K562 (cell line): ENCODE measurements around the gene SYT10. TPM values are rescaled to one million over a fixed set of nuclear protein-coding genes. Genes with fewer than 3 reads are reported as not detected.

Experiments
- ATAC-seq: fragments of 200-7000 bp; cut with Tn5 transposase; 3 replicates; pipeline ENCODE4 v1.9.1; 2020; ENCODE audit warnings: moderate library complexity
- BruUV-seq: library from RNA; stranded (reverse); fragments of 400-500 nt; replicated peaks from 2 replicates; lab custom pipeline; 2021; lab: Mats Ljungman, UMichigan
- CTCF ChIA-PET: fragments of 300-600 bp; formaldehyde crosslinking; extraction: SDS; loops from one replicate; lab custom pipeline; 2021; ENCODE audit warnings: low intra/inter-chr PET ratio; lab: Yijun Ruan, JAX
- POLR2A ChIA-PET: fragments of 300-600, 350-650 bp; sonication (Branson Sonifier 250); formaldehyde crosslinking; extraction: SDS; loops from one replicate; lab custom pipeline; 2021; ENCODE audit warnings: antibody characterized with exemption, inconsistent platforms; lab: Yijun Ruan, JAX
- DNase-seq, 4 experiments: peaks; one replicate each; pipeline versions ENCODE4 v3.0.0 to v3.0.0-alpha.2; 2011 to 2018; ENCODE audit warnings: low spot score in 3 of 4, mixed read lengths in 3 of 4; ENCODE audit errors: extremely low read depth in 1 of 4
- FAIRE-seq: peaks from 2 replicates; lab custom pipeline; 2011; peaks lifted over from hg19 to GRCh38; lab: Jason Lieb, UNC
- H2AFZ ChIP-seq: 2 replicates; pipeline ENCODE4 v1.6.0; 2011; ENCODE audit warnings: low read depth, low read length, control low read depth, inconsistent platforms
- H3K27ac ChIP-seq: fragments of 200-600 bp; 3 replicates; pipeline ENCODE4 v1.8.0; 2011; ENCODE audit warnings: low read depth, mild to moderate bottlenecking, control low read depth, inconsistent platforms, low read length, moderate library complexity, mixed read lengths; ENCODE audit errors: extremely low read depth
- H3K27me3 ChIP-seq, 2 experiments: fragments of 300-600 bp in 1 of 2; 2 replicates in 1 of 2; 3 replicates in 1 of 2; pipeline versions ENCODE4 v1.6.0 to v1.8.0; 2011; ENCODE audit warnings: inconsistent platforms in 2 of 2, low read length in 2 of 2, mild to moderate bottlenecking in 1 of 2, mixed read lengths in 1 of 2, moderate library complexity in 1 of 2; ENCODE audit not compliant: control insufficient read depth in 2 of 2, insufficient read depth in 2 of 2
- H3K36me3 ChIP-seq: fragments of 300-600 bp; 3 replicates; pipeline ENCODE4 v1.8.0; 2011; ENCODE audit warnings: mild to moderate bottlenecking, low read length, inconsistent platforms; ENCODE audit not compliant: control insufficient read depth, insufficient read depth
- H3K4me1 ChIP-seq, 2 experiments: fragments of 200-600 bp in 1 of 2; replicated peaks in 1 of 2; 2 replicates in 1 of 2; 3 replicates in 1 of 2; pipeline versions ENCODE4 v1.5.1 to v1.8.0; 2011; ENCODE audit warnings: inconsistent platforms in 2 of 2, low read length in 2 of 2, mild to moderate bottlenecking in 1 of 2, mixed read lengths in 1 of 2, moderate library complexity in 1 of 2; ENCODE audit not compliant: control insufficient read depth in 2 of 2, insufficient read depth in 2 of 2
- H3K4me2 ChIP-seq: 2 replicates; pipeline ENCODE4 v1.6.1; 2011; ENCODE audit warnings: low read length, control low read depth, inconsistent platforms, mixed read lengths; ENCODE audit not compliant: insufficient read depth
- H3K4me3 ChIP-seq: fragments of 200-600 bp; sonication (generic), shearing (Covaris generic); 2 replicates; pipeline ENCODE4 v1.5.1; 2016; ENCODE audit warnings: control low read depth, inconsistent platforms
- H3K79me2 ChIP-seq: fragments of 200-600 bp; 3 replicates; pipeline ENCODE4 v1.8.0; 2011; ENCODE audit warnings: low read length, inconsistent platforms; ENCODE audit not compliant: control insufficient read depth, insufficient read depth
- H3K9ac ChIP-seq, 2 experiments: 2 replicates each; pipeline versions ENCODE4 v1.6.0 to v1.6.1; 2011; ENCODE audit warnings: low read depth in 2 of 2, low read length in 2 of 2, control low read depth in 1 of 2, inconsistent platforms in 1 of 2, mild to moderate bottlenecking in 1 of 2, mixed read lengths in 1 of 2; ENCODE audit not compliant: insufficient read depth in 1 of 2
- H3K9me1 ChIP-seq: one replicate; pipeline ENCODE4 v1.6.0; 2011; ENCODE audit warnings: inconsistent platforms, mild to moderate bottlenecking, low read length, moderate library complexity; ENCODE audit not compliant: control insufficient read depth, insufficient read depth
- H3K9me3 ChIP-seq: replicated peaks from 2 replicates; pipeline ENCODE4 v1.5.1; 2011; ENCODE audit warnings: low read depth, low read length, inconsistent platforms; ENCODE audit not compliant: control insufficient read depth, insufficient read depth
- H4K20me1 ChIP-seq: replicated peaks from 2 replicates; pipeline ENCODE4 v1.6.1; 2011; ENCODE audit warnings: low read length, inconsistent platforms, mixed read lengths; ENCODE audit not compliant: control insufficient read depth, insufficient read depth
- GABPA ChIP-seq: fragments of 200-800 bp; sonication (Bioruptor generic); conservative IDR thresholded peaks from 2 replicates; pipeline ENCODE4 v1.6.1; 2016; ENCODE audit warnings: low read depth, missing genetic modification characterization, missing compliant biosample characterization
- ZC3H8 ChIP-seq: fragments of 450-650 bp; IDR thresholded peaks from 2 replicates; pipeline ENCODE4 v1.6.1; 2017
- ZZZ3 ChIP-seq: fragments of 450-650 bp; IDR thresholded peaks from 2 replicates; pipeline ENCODE4 v1.6.1; 2016; ENCODE audit warnings: antibody characterized with exemption, mild to moderate bottlenecking, moderate library complexity
- WGBS: fragments of 100-300 bp; shearing (Covaris generic); methylation state at CpG from one replicate; pipeline ENCODE4 v1.1.6; 2016; ENCODE audit warnings: low coverage, mixed read lengths; ENCODE audit not compliant: insufficient coverage; ENCODE audit errors: missing lambda C conversion rate; 5-methylcytosine and 5-hydroxymethylcytosine counted together
- in situ Hi-C: fragments of 300-500 bp; cut with MboI; formaldehyde crosslinking; loops from 4 replicates; pipeline ENCODE4 v1.15.0; 2018; ENCODE audit warnings: inconsistent platforms, mixed read lengths
- intact Hi-C: fragments of 100-400 bp; cut with micrococcal nuclease; formaldehyde crosslinking; loops from 2 replicates; pipeline ENCODE4 v1.14.2; 2022
- polyA plus RNA-seq, 8 experiments: library from polyadenylated mRNA; depleted of rRNA in 4 of 8; stranded (reverse) in 5 of 8; unstranded in 3 of 8; fragments of >200 nt; fragmentation: Nextera tagmentation in 2 of 8; fragmentation: Illumina TruSeq in 1 of 8; extraction: Ambion mirVana in 2 of 8; extraction: Trizol in 1 of 8; gene quantifications; 2 replicates each; pipeline versions ENCODE4 v1.2.1 to v1.2.3, GENCODE V29; 2011 to 2014; ENCODE audit warnings: inconsistent platforms in 1 of 8, missing spikeins in 1 of 8
- total RNA-seq, 7 experiments: library from RNA; depleted of rRNA in 6 of 7; stranded (reverse); fragments of >200 nt in 6 of 7; fragmentation: Illumina TruSeq in 2 of 7; extraction: Trizol in 2 of 7; gene quantifications; 2 replicates each; pipeline versions ENCODE4 v1.2.1 to v1.2.3, GENCODE V29; 2011 to 2021; ENCODE audit warnings: low replicate concordance in 1 of 7
- TF ChIP-seq, protein P1 (sequence below): fragments of 450-650 bp; IDR thresholded peaks from 2 replicates; pipeline ENCODE4 v1.6.1; 2016
- TF ChIP-seq, protein P2 (sequence below): sonication (generic); formaldehyde crosslinking; IDR thresholded peaks from 2 replicates; pipeline ENCODE4 v1.8.0; 2022; ENCODE audit warnings: mild to moderate bottlenecking, missing genetic modification reagents, borderline replicate concordance
- TF ChIP-seq, protein P3 (sequence below), 2 experiments: fragments of 450-650 bp; formaldehyde crosslinking in 1 of 2; IDR thresholded peaks; 2 replicates each; pipeline versions ENCODE4 v1.4.0 to v1.6.1; 2014 to 2020; ENCODE audit warnings: mild to moderate bottlenecking in 2 of 2, borderline replicate concordance in 1 of 2, low read depth in 1 of 2
- TF ChIP-seq, protein P4 (sequence below): fragments of 450-650 bp; IDR thresholded peaks from 2 replicates; pipeline ENCODE4 v1.6.1; 2016; ENCODE audit warnings: borderline replicate concordance

The SYT10 gene
- total and polyA plus RNA-seq, 9 of the 15 experiments (the other 6 are each of a cell fraction or from before 2014, with no cell fraction given) = 0.27 to 6.2 (median 2.5) TPM

DNA sequence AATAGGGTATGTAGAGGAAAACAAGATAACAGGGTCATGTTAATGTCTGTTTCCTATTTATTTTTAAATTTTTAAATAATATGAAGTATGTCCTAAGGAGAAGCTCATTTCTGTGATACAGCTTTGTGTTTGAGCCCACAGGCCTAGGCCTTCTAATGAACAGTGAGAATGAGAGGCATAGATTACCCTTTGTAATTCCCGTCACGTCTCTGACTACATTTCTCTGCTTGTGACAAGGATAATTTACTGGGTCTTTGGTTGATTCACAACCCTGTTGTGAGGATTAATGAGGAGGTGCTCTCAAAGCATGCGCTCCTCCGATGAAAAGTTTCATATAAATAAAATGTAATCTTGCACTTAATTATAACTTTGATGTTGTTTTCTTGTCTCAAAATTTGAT is 56.1 kb downstream of the SYT10 start:
- H3K4me1 ChIP-seq = no peaks in the 10 kb centered on the region
- no peaks in the 10 kb centered on the region for H3K27me3 ChIP-seq
- 67% methylated on average over 4 of the region's 4 CpGs for WGBS
- no peak overlapping the region for H3K27ac ChIP-seq
- intact Hi-C loops = no loop called here
- no peak overlapping the region for H3K4me3 ChIP-seq
- no peak overlapping the region for H2AFZ ChIP-seq
- no peaks in the 10 kb centered on the region for H4K20me1 ChIP-seq
- H3K4me2 ChIP-seq = no peak overlapping the region
- no peak for FAIRE-seq
- no peaks in the 10 kb centered on the region for H3K9me3 ChIP-seq
- ATAC-seq = no peak
- no peaks in the 10 kb centered on the region for H3K79me2 ChIP-seq
- no TSS peak for BruUV-seq
- H3K9ac ChIP-seq = no peak overlapping the region
- no peaks in the 10 kb centered on the region for H3K36me3 ChIP-seq
- no peaks in the 10 kb centered on the region for H3K9me1 ChIP-seq
- CTCF ChIA-PET = no interaction called here
- in situ Hi-C loops = no loop called here
- DNase-seq = no peak
- POLR2A ChIA-PET = no interaction called here
- TF ChIP-seq, protein P1, sequence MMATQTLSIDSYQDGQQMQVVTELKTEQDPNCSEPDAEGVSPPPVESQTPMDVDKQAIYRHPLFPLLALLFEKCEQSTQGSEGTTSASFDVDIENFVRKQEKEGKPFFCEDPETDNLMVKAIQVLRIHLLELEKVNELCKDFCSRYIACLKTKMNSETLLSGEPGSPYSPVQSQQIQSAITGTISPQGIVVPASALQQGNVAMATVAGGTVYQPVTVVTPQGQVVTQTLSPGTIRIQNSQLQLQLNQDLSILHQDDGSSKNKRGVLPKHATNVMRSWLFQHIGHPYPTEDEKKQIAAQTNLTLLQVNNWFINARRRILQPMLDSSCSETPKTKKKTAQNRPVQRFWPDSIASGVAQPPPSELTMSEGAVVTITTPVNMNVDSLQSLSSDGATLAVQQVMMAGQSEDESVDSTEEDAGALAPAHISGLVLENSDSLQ = no peak
- TF ChIP-seq ZZZ3 (no peak), GABPA (tag) (no peak), ZC3H8 (no peak)
- TF ChIP-seq, protein P2, sequence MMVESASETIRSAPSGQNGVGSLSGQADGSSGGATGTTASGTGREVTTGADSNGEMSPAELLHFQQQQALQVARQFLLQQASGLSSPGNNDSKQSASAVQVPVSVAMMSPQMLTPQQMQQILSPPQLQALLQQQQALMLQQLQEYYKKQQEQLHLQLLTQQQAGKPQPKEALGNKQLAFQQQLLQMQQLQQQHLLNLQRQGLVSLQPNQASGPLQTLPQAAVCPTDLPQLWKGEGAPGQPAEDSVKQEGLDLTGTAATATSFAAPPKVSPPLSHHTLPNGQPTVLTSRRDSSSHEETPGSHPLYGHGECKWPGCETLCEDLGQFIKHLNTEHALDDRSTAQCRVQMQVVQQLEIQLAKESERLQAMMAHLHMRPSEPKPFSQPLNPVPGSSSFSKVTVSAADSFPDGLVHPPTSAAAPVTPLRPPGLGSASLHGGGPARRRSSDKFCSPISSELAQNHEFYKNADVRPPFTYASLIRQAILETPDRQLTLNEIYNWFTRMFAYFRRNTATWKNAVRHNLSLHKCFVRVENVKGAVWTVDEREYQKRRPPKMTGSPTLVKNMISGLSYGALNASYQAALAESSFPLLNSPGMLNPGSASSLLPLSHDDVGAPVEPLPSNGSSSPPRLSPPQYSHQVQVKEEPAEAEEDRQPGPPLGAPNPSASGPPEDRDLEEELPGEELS = no peak
- TF ChIP-seq, protein P3, sequence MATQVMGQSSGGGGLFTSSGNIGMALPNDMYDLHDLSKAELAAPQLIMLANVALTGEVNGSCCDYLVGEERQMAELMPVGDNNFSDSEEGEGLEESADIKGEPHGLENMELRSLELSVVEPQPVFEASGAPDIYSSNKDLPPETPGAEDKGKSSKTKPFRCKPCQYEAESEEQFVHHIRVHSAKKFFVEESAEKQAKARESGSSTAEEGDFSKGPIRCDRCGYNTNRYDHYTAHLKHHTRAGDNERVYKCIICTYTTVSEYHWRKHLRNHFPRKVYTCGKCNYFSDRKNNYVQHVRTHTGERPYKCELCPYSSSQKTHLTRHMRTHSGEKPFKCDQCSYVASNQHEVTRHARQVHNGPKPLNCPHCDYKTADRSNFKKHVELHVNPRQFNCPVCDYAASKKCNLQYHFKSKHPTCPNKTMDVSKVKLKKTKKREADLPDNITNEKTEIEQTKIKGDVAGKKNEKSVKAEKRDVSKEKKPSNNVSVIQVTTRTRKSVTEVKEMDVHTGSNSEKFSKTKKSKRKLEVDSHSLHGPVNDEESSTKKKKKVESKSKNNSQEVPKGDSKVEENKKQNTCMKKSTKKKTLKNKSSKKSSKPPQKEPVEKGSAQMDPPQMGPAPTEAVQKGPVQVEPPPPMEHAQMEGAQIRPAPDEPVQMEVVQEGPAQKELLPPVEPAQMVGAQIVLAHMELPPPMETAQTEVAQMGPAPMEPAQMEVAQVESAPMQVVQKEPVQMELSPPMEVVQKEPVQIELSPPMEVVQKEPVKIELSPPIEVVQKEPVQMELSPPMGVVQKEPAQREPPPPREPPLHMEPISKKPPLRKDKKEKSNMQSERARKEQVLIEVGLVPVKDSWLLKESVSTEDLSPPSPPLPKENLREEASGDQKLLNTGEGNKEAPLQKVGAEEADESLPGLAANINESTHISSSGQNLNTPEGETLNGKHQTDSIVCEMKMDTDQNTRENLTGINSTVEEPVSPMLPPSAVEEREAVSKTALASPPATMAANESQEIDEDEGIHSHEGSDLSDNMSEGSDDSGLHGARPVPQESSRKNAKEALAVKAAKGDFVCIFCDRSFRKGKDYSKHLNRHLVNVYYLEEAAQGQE (IDR thresholded peaks at IDR 0.05; ENCODE audit: borderline replicate concordance) = no peak
- TF ChIP-seq, protein P3 (CRISPR knock-in tag; IDR thresholded peaks at IDR 0.05; ENCODE audit: low read depth) = no peak
- TF ChIP-seq, protein P4, sequence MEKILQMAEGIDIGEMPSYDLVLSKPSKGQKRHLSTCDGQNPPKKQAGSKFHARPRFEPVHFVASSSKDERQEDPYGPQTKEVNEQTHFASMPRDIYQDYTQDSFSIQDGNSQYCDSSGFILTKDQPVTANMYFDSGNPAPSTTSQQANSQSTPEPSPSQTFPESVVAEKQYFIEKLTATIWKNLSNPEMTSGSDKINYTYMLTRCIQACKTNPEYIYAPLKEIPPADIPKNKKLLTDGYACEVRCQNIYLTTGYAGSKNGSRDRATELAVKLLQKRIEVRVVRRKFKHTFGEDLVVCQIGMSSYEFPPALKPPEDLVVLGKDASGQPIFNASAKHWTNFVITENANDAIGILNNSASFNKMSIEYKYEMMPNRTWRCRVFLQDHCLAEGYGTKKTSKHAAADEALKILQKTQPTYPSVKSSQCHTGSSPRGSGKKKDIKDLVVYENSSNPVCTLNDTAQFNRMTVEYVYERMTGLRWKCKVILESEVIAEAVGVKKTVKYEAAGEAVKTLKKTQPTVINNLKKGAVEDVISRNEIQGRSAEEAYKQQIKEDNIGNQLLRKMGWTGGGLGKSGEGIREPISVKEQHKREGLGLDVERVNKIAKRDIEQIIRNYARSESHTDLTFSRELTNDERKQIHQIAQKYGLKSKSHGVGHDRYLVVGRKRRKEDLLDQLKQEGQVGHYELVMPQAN = no peak
